HepG2 (cell line): ENCODE results near the gene ELAVL3.

Experiments
- NR2C2 ChIP-seq: sonication (generic); formaldehyde crosslinking; IDR thresholded peaks from 2 replicates; pipeline ENCODE4 v1.4.0; 2020; ENCODE audit warnings: missing genetic modification reagents, mild to moderate bottlenecking, moderate library complexity, borderline replicate concordance
- TF ChIP-seq, protein P1 (sequence below): sonication (generic); formaldehyde crosslinking; IDR thresholded peaks from 2 replicates; pipeline ENCODE4 v1.5.0; 2020; ENCODE audit warnings: mild to moderate bottlenecking, missing genetic modification reagents, moderate library complexity

DNA sequence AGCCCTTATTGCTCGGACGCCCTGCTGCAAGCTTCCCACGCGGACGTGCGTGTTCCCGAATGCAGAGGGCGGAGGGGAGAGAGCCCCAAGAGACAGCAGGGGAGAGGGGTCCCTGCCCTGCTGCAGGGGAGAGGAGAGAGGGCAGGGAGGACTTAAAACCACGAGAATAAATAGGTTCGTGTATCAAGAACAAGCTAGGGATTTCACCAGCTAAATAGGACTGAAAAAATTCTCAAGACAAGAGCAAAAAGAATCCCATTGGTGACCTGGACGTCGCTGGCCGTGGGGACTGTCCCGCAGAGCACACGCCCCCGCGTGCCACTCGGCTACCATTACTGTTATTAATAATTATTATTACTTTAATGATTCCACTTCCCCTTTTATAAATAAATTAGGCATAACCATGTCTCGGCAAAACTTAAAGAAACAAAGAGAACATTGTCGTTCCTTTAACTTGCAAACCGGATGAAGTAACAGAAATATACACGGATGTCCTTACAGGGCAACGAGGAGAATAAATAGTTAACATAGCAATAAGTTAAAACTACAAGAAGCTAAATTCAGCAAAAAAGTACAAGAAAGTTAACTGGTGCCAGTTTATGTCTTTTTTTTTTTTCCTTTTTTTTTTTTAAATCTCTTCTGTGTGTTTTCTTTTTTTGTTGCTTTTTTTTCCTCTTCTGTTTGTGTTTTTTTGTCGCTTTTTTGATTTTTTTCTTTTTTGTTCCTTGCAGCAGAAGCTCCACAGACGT is 28.8 kb downstream of the ELAVL3 start:
- TF ChIP-seq, protein P1, sequence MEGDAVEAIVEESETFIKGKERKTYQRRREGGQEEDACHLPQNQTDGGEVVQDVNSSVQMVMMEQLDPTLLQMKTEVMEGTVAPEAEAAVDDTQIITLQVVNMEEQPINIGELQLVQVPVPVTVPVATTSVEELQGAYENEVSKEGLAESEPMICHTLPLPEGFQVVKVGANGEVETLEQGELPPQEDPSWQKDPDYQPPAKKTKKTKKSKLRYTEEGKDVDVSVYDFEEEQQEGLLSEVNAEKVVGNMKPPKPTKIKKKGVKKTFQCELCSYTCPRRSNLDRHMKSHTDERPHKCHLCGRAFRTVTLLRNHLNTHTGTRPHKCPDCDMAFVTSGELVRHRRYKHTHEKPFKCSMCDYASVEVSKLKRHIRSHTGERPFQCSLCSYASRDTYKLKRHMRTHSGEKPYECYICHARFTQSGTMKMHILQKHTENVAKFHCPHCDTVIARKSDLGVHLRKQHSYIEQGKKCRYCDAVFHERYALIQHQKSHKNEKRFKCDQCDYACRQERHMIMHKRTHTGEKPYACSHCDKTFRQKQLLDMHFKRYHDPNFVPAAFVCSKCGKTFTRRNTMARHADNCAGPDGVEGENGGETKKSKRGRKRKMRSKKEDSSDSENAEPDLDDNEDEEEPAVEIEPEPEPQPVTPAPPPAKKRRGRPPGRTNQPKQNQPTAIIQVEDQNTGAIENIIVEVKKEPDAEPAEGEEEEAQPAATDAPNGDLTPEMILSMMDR (CRISPR knock-in tag), result no peak
- TF ChIP-seq NR2C2 (CRISPR knock-in tag), result no peak
